ENCODE data around the gene ABI3BP.
A peak's percentile ranks its signal among the peaks of the same experiment; 100 is the strongest.

Gene ABI3BP

GRCh38 chr3:100796556-100796955 is 196.7 kb downstream of the ABI3BP start:
- DNase-seq (ENCODE audit: extremely low read depth, low read depth), result no peak
- TF ChIP-seq CTCF (IDR thresholded peaks at IDR 0.05; ENCODE audit: low read depth, low read length), result peak; percentile 34

GRCh38 chr3:100789579-100789978 is 203.6 kb downstream of the ABI3BP start:
- DNase-seq (ENCODE audit: extremely low read depth, low read depth), result no peak
- TF ChIP-seq CTCF (IDR thresholded peaks at IDR 0.05; ENCODE audit: low read depth, low read length), result no peak

GRCh38 chr3:100783619-100784018 is 209.6 kb downstream of the ABI3BP start:
- no peak for DNase-seq (ENCODE audit: extremely low read depth, low read depth)
- TF ChIP-seq CTCF (IDR thresholded peaks at IDR 0.05; ENCODE audit: low read depth, low read length), result no peak

GRCh38 chr3:100782906-100783305 is 210.3 kb downstream of the ABI3BP start:
- DNase-seq (ENCODE audit: extremely low read depth, low read depth), result no peak
- TF ChIP-seq CTCF (IDR thresholded peaks at IDR 0.05; ENCODE audit: low read depth, low read length), result no peak

GRCh38 chr3:100782348-100782747 is 210.9 kb downstream of the ABI3BP start:
- no peak for DNase-seq (ENCODE audit: extremely low read depth, low read depth)
- no peak for TF ChIP-seq CTCF (IDR thresholded peaks at IDR 0.05; ENCODE audit: low read depth, low read length)

GRCh38 chr3:100781301-100781700 is 211.9 kb downstream of the ABI3BP start:
- no peak for DNase-seq (ENCODE audit: extremely low read depth, low read depth)
- TF ChIP-seq CTCF (IDR thresholded peaks at IDR 0.05; ENCODE audit: low read depth, low read length), result no peak

- no peak for DNase-seq (ENCODE audit: extremely low read depth, low read depth)
- TF ChIP-seq CTCF (IDR thresholded peaks at IDR 0.05; ENCODE audit: low read depth, low read length), result no peak
These were observed 213.1 kb downstream of the ABI3BP start for GRCh38 chr3:100780071-100780622.
